ENCODE data around the gene CGNL1.

CGNL1 gene

GRCh38 chr15:57486833-57487232 lies 110.5 kb downstream of the CGNL1 start:
- no peak for TF ChIP-seq CTCF (IDR thresholded peaks at IDR 0.05; ENCODE audit: low read depth, low read length, missing control alignments)
- H3K4me3 ChIP-seq (replicated peaks; ENCODE audit: low read depth, low read length): no peak overlapping the region

GRCh38 chr15:57489122-57489521 lies 112.8 kb downstream of the CGNL1 start:
- H3K4me3 ChIP-seq (replicated peaks; ENCODE audit: low read depth, low read length): no peak overlapping the region
- no peak for DNase-seq (ENCODE audit: extremely low read depth, low read depth)
- TF ChIP-seq CTCF (IDR thresholded peaks at IDR 0.05; ENCODE audit: low read depth, low read length, missing control alignments): no peak

More at GRCh38 chr15:57486833-57487232, 110.5 kb downstream of the CGNL1 start:
- no peak for DNase-seq (ENCODE audit: extremely low read depth, low read depth)

GRCh38 chr15:57493351-57493750 lies 117.0 kb downstream of the CGNL1 start:
- no peak overlapping the region for H3K4me3 ChIP-seq (replicated peaks; ENCODE audit: low read depth, low read length)
- no peak for DNase-seq (ENCODE audit: extremely low read depth, low read depth)
- no peak for TF ChIP-seq CTCF (IDR thresholded peaks at IDR 0.05; ENCODE audit: low read depth, low read length, missing control alignments)

GRCh38 chr15:57494581-57494980 lies 118.3 kb downstream of the CGNL1 start:
- TF ChIP-seq CTCF (IDR thresholded peaks at IDR 0.05; ENCODE audit: low read depth, low read length, missing control alignments): no peak
- no peak for DNase-seq (ENCODE audit: extremely low read depth, low read depth)

GRCh38 chr15:57495041-57495440 lies 118.7 kb downstream of the CGNL1 start:
- TF ChIP-seq CTCF (IDR thresholded peaks at IDR 0.05; ENCODE audit: low read depth, low read length, missing control alignments): no peak
- no peak overlapping the region for H3K4me3 ChIP-seq (replicated peaks; ENCODE audit: low read depth, low read length)
- no peak for DNase-seq (ENCODE audit: extremely low read depth, low read depth)

More at GRCh38 chr15:57494581-57494980, 118.3 kb downstream of the CGNL1 start:
- no peak overlapping the region for H3K4me3 ChIP-seq (replicated peaks; ENCODE audit: low read depth, low read length)

GRCh38 chr15:57495554-57496165 lies 119.4 kb downstream of the CGNL1 start:
- TF ChIP-seq CTCF (IDR thresholded peaks at IDR 0.05; ENCODE audit: low read depth, low read length, missing control alignments): no peak
- H3K4me3 ChIP-seq (replicated peaks; ENCODE audit: low read depth, low read length): no peak overlapping the region
- DNase-seq (ENCODE audit: extremely low read depth, low read depth): no peak

GRCh38 chr15:57496594-57496945 lies 120.3 kb downstream of the CGNL1 start:
- DNase-seq (ENCODE audit: extremely low read depth, low read depth): no peak

More at GRCh38 chr15:57496594-57496945, 120.3 kb downstream of the CGNL1 start:
- TF ChIP-seq CTCF (IDR thresholded peaks at IDR 0.05; ENCODE audit: low read depth, low read length, missing control alignments): no peak
- H3K4me3 ChIP-seq (replicated peaks; ENCODE audit: low read depth, low read length): no peak overlapping the region
